CD14-positive monocyte (primary cell): ENCODE results near the gene KBTBD3. TPM values are rescaled to one million over a fixed set of nuclear protein-coding genes. Genes with fewer than 3 reads are reported as not detected.

ENCODE experiments used
- DNase-seq, 3 donors: peaks; one replicate each; pipeline ENCODE4 v3.0.0-alpha.2; 2011 to 2022
- H2AFZ ChIP-seq: 2 replicates; pipeline ENCODE4 v1.6.0; 2012; ENCODE audit warnings: mild to moderate bottlenecking, low read depth, low read length, inconsistent platforms; ENCODE audit not compliant: insufficient read depth, poor library complexity, severe bottlenecking
- H3K27ac ChIP-seq, 2 donors: 1 replicate in 1 of 2; 2 replicates in 1 of 2; pipeline ENCODE4 v1.5.1; 2012 to 2013; ENCODE audit warnings: low read length in 2 of 2, control low read depth in 1 of 2, inconsistent platforms in 1 of 2, low read depth in 1 of 2, mild to moderate bottlenecking in 1 of 2
- H3K27me3 ChIP-seq, 2 donors: one replicate each; pipeline versions ENCODE4 v1.6.0 to v1.6.1; 2011 to 2013; ENCODE audit warnings: low read length in 2 of 2; ENCODE audit not compliant: control insufficient read depth in 2 of 2, insufficient read depth in 2 of 2
- H3K36me3 ChIP-seq, 2 donors: replicated peaks in 1 of 2; 1 replicate in 1 of 2; 2 replicates in 1 of 2; pipeline versions ENCODE4 v1.5.1 to v1.6.1; 2012 to 2013; ENCODE audit warnings: low read length in 2 of 2, control low read depth in 1 of 2, inconsistent platforms in 1 of 2, mild to moderate bottlenecking in 1 of 2; ENCODE audit not compliant: insufficient read depth in 2 of 2, control insufficient read depth in 1 of 2
- H3K4me1 ChIP-seq, 2 donors: 1 replicate in 1 of 2; 2 replicates in 1 of 2; pipeline versions ENCODE4 v1.5.1 to v1.6.1; 2012 to 2013; ENCODE audit warnings: low read length in 2 of 2, control low read depth in 1 of 2, inconsistent platforms in 1 of 2, mild to moderate bottlenecking in 1 of 2, moderate library complexity in 1 of 2; ENCODE audit not compliant: insufficient read depth in 2 of 2, control insufficient read depth in 1 of 2
- H3K4me2 ChIP-seq: replicated peaks from 2 replicates; pipeline ENCODE3; 2012; ENCODE audit warnings: low read length, moderate library complexity, mild to moderate bottlenecking; ENCODE audit not compliant: poor library complexity, severe bottlenecking; ENCODE audit errors: extremely low read depth
- H3K4me3 ChIP-seq, 3 experiments: fragments of 200-600 bp in 1 of 3; sonication (generic) in 1 of 3; replicated peaks in 1 of 3; 1 replicate in 2 of 3; 2 replicates in 1 of 3; pipeline ENCODE4 v1.5.1; 2011 to 2013; ENCODE audit warnings: low read length in 3 of 3, mild to moderate bottlenecking in 3 of 3, control low read depth in 2 of 3, low read depth in 2 of 3, inconsistent platforms in 1 of 3, moderate library complexity in 1 of 3
- H3K79me2 ChIP-seq: 2 replicates; pipeline ENCODE4 v1.6.0; 2012; ENCODE audit warnings: mild to moderate bottlenecking, control low read depth, inconsistent platforms, low read length, moderate library complexity; ENCODE audit not compliant: insufficient read depth
- H3K9ac ChIP-seq: 2 replicates; pipeline ENCODE4 v1.6.0; 2017; ENCODE audit warnings: low read length, mild to moderate bottlenecking; ENCODE audit not compliant: insufficient read depth, poor library complexity, severe bottlenecking
- H3K9me3 ChIP-seq, 2 donors: replicated peaks in 1 of 2; 1 replicate in 1 of 2; 2 replicates in 1 of 2; pipeline versions ENCODE4 v1.5.1 to v1.6.1; 2012 to 2013; ENCODE audit warnings: low read length in 2 of 2, control low read depth in 1 of 2; ENCODE audit not compliant: control insufficient read depth in 1 of 2, insufficient read depth in 1 of 2
- H4K20me1 ChIP-seq: 2 replicates; pipeline ENCODE4 v1.6.0; 2012; ENCODE audit warnings: mild to moderate bottlenecking, low read length, control low read depth, moderate library complexity; ENCODE audit not compliant: insufficient read depth
- H3K27ac Mint-ChIP-seq, 7 donors: one replicate each; pipeline ENCODE4 v1.8.0; 2020; ENCODE audit warnings: mild to moderate bottlenecking in 7 of 7, mixed read lengths in 7 of 7, moderate library complexity in 6 of 7, inconsistent platforms in 2 of 7
- H3K27me3 Mint-ChIP-seq, 3 donors: one replicate each; pipeline ENCODE4 v1.8.0; 2021 to 2022; ENCODE audit warnings: low read depth in 3 of 3, mild to moderate bottlenecking in 3 of 3, mixed read lengths in 3 of 3, moderate library complexity in 3 of 3, inconsistent platforms in 1 of 3
- H3K36me3 Mint-ChIP-seq, 2 donors: one replicate each; pipeline ENCODE4 v1.8.0; 2020; ENCODE audit warnings: mixed read lengths in 2 of 2, inconsistent platforms in 1 of 2, mild to moderate bottlenecking in 1 of 2
- H3K4me1 Mint-ChIP-seq: one replicate; pipeline ENCODE4 v1.8.0; 2020; ENCODE audit warnings: mild to moderate bottlenecking, mixed read lengths
- H3K4me3 Mint-ChIP-seq, 2 donors: one replicate each; pipeline ENCODE4 v1.8.0; 2020; ENCODE audit warnings: mild to moderate bottlenecking in 2 of 2, mixed read lengths in 2 of 2, moderate library complexity in 1 of 2
- H3K9me3 Mint-ChIP-seq, 7 donors: one replicate each; pipeline ENCODE4 v1.8.0; 2020 to 2022; ENCODE audit warnings: mixed read lengths in 7 of 7, mild to moderate bottlenecking in 6 of 7, moderate library complexity in 6 of 7, inconsistent platforms in 2 of 7
- WGBS: methylation state at CpG from one replicate; pipeline ENCODE4 v1.1.5; 2013; ENCODE audit warnings: missing lambda C conversion rate; ENCODE audit not compliant: insufficient coverage; 5-methylcytosine and 5-hydroxymethylcytosine counted together
- intact Hi-C, 2 donors: fragments of 100-400 bp; cut with micrococcal nuclease; formaldehyde crosslinking; loops; one replicate each; pipeline versions ENCODE4 v1.15.0 to v1.15.1; 2023
- polyA plus RNA-seq, 3 donors: library from polyadenylated mRNA; depleted of rRNA in 1 of 3; unstranded in 2 of 3; stranded (reverse) in 1 of 3; fragments of 300-500 nt in 2 of 3; fragments of >200 nt in 1 of 3; fragmentation: Illumina TruSeq in 2 of 3; gene quantifications; 1 replicate in 2 of 3; 2 replicates in 1 of 3; pipeline ENCODE4 v1.2.3, GENCODE V29; 2012 to 2021
- TF ChIP-seq, protein P1 (sequence below): fragments of 200-600 bp; IDR thresholded peaks from one replicate; pipeline ENCODE4 v1.8.0; 2022; ENCODE audit warnings: antibody characterized with exemption, mild to moderate bottlenecking

The KBTBD3 gene
- polyA plus RNA-seq, 3 donors, result 1.5 to 5.9 (median 2.6) TPM

DNA sequence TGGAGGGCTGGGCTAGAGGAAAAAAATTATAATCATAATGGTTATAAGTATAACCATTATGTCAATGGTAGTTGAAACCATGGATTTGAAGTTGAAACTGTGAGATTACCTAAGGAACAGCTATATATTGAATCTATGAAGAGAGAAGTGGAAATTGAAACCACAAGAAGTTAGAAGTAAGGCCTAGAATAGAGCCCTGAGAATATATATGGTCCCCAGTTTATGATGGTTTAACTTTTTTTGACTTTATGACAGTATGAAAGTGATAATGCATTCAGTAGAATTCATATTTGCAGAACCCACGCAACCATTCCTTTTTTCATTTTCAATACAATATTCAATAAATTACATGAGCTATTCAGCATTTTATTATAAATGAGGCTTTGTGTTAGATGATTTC lies 15.3 kb upstream of the KBTBD3 start:
- Histone ChIP-seq H4K20me1 (peaks cover 32% of the 10 kb centered on the region), H3K27me3 (no peaks in the 10 kb centered on the region), H3K9me3 (no peaks in the 10 kb centered on the region), H3K27ac (no peak overlapping the region), H3K36me3 (peaks cover 56 to 75% of the 10 kb centered on the region in 2 donors), H3K79me2 (peaks cover 28% of the 10 kb centered on the region), H3K9ac (no peak overlapping the region), H3K4me1 (no peaks in the 10 kb centered on the region), H2AFZ (no peak overlapping the region), H3K4me3 (no peak overlapping the region), H3K4me2 (no peak overlapping the region)
- no CpG with 5 or more reads among the region's 1 CpG for WGBS
- Mint-ChIP-seq H3K27me3 (no peaks in the 10 kb centered on the region), H3K4me1 (peaks cover 6% of the 10 kb centered on the region), H3K9me3 (no peaks in the 10 kb centered on the region), H3K4me3 (no peak overlapping the region), H3K36me3 (peaks cover 57 to 68% of the 10 kb centered on the region in 2 donors), H3K27ac (peak overlapping the region in 1 of 7 donors; percentile 3)
- DNase-seq, result no peak
- intact Hi-C loops, result no loop called here
- TF ChIP-seq, protein P1, sequence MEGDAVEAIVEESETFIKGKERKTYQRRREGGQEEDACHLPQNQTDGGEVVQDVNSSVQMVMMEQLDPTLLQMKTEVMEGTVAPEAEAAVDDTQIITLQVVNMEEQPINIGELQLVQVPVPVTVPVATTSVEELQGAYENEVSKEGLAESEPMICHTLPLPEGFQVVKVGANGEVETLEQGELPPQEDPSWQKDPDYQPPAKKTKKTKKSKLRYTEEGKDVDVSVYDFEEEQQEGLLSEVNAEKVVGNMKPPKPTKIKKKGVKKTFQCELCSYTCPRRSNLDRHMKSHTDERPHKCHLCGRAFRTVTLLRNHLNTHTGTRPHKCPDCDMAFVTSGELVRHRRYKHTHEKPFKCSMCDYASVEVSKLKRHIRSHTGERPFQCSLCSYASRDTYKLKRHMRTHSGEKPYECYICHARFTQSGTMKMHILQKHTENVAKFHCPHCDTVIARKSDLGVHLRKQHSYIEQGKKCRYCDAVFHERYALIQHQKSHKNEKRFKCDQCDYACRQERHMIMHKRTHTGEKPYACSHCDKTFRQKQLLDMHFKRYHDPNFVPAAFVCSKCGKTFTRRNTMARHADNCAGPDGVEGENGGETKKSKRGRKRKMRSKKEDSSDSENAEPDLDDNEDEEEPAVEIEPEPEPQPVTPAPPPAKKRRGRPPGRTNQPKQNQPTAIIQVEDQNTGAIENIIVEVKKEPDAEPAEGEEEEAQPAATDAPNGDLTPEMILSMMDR, result no peak

GRCh38 chr11:106091480-106092123 lies 14.5 kb upstream of the KBTBD3 start:
- H3K9me3 ChIP-seq, result no peaks in the 10 kb centered on the region
- no peak for DNase-seq
- peaks cover 39% of the 10 kb centered on the region for H4K20me1 ChIP-seq
- peaks cover 48 to 70% of the 10 kb centered on the region in 2 donors for H3K36me3 ChIP-seq
- Mint-ChIP-seq H3K9me3 (no peaks in the 10 kb centered on the region), H3K4me3 (no peak overlapping the region), H3K36me3 (peaks cover 52 to 62% of the 10 kb centered on the region in 2 donors), H3K4me1 (peaks cover 10% of the 10 kb centered on the region), H3K27ac (peak overlapping the region in 2 of 7 donors; percentile 14 to 29), H3K27me3 (no peaks in the 10 kb centered on the region)
- no peak overlapping the region for H3K4me2 ChIP-seq
- no peaks in the 10 kb centered on the region for H3K27me3 ChIP-seq
- H3K4me3 ChIP-seq, result no peak overlapping the region
- no peak overlapping the region for H3K27ac ChIP-seq
- WGBS, result 92% methylated on average over 2 of the region's 3 CpGs
- TF ChIP-seq, protein P1, result no peak
- no peak overlapping the region for H3K9ac ChIP-seq
- H3K4me1 ChIP-seq, result no peaks in the 10 kb centered on the region
- H2AFZ ChIP-seq, result no peak overlapping the region
- intact Hi-C loops, result no loop called here
- H3K79me2 ChIP-seq, result peaks cover 31% of the 10 kb centered on the region
